Calu3 (cell line): ENCODE results near the gene SCUBE3. TPM values are rescaled to one million over a fixed set of nuclear protein-coding genes. Genes with fewer than 3 reads are reported as not detected.

Experiments
- BruUV-seq: library from RNA; stranded (reverse); fragments of 400-500 nt; replicated peaks from 2 replicates; lab custom pipeline; 2021; lab: Mats Ljungman, UMichigan
- CTCF ChIA-PET: fragments of 300-600 bp; sonication (Branson Sonifier 250); formaldehyde crosslinking; loops from one replicate; lab custom pipeline; 2022; ENCODE audit warnings: antibody characterized with exemption; lab: Charles Lee
- DNase-seq: peaks from one replicate; pipeline ENCODE4 v3.0.0; 2022
- H3K27ac Mint-ChIP-seq: one replicate; pipeline ENCODE4 v1.8.0; 2022; ENCODE audit warnings: mixed read lengths; ENCODE audit not compliant: unreplicated experiment
- H3K27me3 Mint-ChIP-seq: one replicate; pipeline ENCODE4 v1.8.0; 2022; ENCODE audit warnings: mixed read lengths; ENCODE audit not compliant: unreplicated experiment
- H3K36me3 Mint-ChIP-seq: one replicate; pipeline ENCODE4 v1.8.0; 2022; ENCODE audit warnings: mild to moderate bottlenecking, moderate library complexity, mixed read lengths; ENCODE audit not compliant: insufficient read depth, unreplicated experiment
- H3K4me1 Mint-ChIP-seq: one replicate; pipeline ENCODE4 v1.8.0; 2022; ENCODE audit warnings: mild to moderate bottlenecking, low read depth, mixed read lengths; ENCODE audit not compliant: unreplicated experiment
- H3K4me3 Mint-ChIP-seq: one replicate; pipeline ENCODE4 v1.8.0; 2022; ENCODE audit warnings: mild to moderate bottlenecking, low read depth, moderate library complexity, mixed read lengths; ENCODE audit not compliant: unreplicated experiment
- H3K9me3 Mint-ChIP-seq: one replicate; pipeline ENCODE4 v1.8.0; 2022; ENCODE audit warnings: low read depth, mixed read lengths; ENCODE audit not compliant: unreplicated experiment
- intact Hi-C: fragments of 100-400 bp; cut with micrococcal nuclease; formaldehyde crosslinking; loops from one replicate; pipeline ENCODE4 v1.10.0; 2022; ENCODE audit not compliant: unreplicated experiment
- total RNA-seq: library from RNA; stranded (reverse); gene quantifications from 2 replicates; pipeline ENCODE4 v1.2.3, GENCODE V29; 2022
- TF ChIP-seq, protein P1 (sequence below): fragments of 200-600 bp; IDR thresholded peaks from one replicate; pipeline ENCODE4 v1.8.0; 2022; ENCODE audit warnings: antibody characterized with exemption; ENCODE audit not compliant: unreplicated experiment

The SCUBE3 gene
- total RNA-seq, 1 experiment from 2014 or later: 0.47 TPM

DNA sequence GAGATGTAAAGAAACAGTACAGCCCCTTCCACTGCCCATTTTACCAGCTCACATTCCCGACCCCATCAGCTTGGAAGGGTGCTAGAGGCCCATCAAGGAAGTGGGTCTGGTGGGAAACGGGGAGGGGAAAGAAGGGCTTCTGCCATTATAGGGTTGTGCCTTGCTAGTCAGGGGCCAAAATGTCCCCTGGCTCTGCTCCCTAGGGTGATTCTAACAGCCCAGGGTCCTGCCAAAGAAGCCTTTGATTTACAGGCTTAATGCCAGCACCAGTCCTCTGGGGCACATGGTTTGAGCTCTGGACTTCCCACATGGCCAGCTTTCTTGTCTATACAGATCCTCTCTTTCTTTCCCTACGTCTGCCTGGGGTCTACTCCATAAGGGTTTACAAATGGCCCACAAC, 35.2 kb downstream of the SCUBE3 start:
- Mint-ChIP-seq H3K27me3 (no peaks in the 10 kb centered on the region), H3K27ac (no peak overlapping the region), H3K36me3 (peaks cover 4% of the 10 kb centered on the region), H3K4me1 (no peaks in the 10 kb centered on the region), H3K9me3 (no peaks in the 10 kb centered on the region), H3K4me3 (no peak overlapping the region)
- CTCF ChIA-PET: no interaction called here
- no peak for DNase-seq
- no TSS peak for BruUV-seq
- intact Hi-C loops: no loop called here
- TF ChIP-seq, protein P1, sequence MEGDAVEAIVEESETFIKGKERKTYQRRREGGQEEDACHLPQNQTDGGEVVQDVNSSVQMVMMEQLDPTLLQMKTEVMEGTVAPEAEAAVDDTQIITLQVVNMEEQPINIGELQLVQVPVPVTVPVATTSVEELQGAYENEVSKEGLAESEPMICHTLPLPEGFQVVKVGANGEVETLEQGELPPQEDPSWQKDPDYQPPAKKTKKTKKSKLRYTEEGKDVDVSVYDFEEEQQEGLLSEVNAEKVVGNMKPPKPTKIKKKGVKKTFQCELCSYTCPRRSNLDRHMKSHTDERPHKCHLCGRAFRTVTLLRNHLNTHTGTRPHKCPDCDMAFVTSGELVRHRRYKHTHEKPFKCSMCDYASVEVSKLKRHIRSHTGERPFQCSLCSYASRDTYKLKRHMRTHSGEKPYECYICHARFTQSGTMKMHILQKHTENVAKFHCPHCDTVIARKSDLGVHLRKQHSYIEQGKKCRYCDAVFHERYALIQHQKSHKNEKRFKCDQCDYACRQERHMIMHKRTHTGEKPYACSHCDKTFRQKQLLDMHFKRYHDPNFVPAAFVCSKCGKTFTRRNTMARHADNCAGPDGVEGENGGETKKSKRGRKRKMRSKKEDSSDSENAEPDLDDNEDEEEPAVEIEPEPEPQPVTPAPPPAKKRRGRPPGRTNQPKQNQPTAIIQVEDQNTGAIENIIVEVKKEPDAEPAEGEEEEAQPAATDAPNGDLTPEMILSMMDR: no peak

DNA sequence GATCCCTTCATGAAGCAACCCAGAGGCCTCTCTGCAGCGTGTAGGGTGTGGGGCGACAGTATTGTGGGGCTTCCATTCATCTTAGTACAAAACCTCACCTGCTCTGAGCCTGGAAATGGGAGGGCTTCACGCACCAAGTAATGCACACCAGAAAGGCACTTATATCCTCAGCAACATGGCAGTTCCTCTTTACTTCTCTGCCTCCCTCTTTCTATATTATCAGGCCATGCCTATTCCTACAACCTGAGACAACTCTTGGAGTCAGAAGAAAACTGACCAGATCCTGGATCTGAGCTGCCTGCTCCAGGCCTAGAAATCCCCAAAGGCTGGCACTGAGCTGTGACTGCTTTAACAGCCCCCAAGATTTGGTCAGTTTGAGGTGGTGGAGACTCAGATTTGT, 38.2 kb downstream of the SCUBE3 start:
- no peaks in the 10 kb centered on the region for H3K4me1 Mint-ChIP-seq
- no peaks in the 10 kb centered on the region for H3K27me3 Mint-ChIP-seq
- no peak overlapping the region for H3K27ac Mint-ChIP-seq
- CTCF ChIA-PET: interaction anchor here (0.6 kb wide), 2 partner anchors 93 to 176 kb away, joined by 3 read pairs; no protein-coding TSS in a partner anchor
- peaks cover 4% of the 10 kb centered on the region for H3K36me3 Mint-ChIP-seq
- no TSS peak for BruUV-seq
- H3K4me3 Mint-ChIP-seq: no peak overlapping the region
- intact Hi-C loops: no loop called here
- no peaks in the 10 kb centered on the region for H3K9me3 Mint-ChIP-seq
- no peak for DNase-seq
- TF ChIP-seq, protein P1: no peak

DNA sequence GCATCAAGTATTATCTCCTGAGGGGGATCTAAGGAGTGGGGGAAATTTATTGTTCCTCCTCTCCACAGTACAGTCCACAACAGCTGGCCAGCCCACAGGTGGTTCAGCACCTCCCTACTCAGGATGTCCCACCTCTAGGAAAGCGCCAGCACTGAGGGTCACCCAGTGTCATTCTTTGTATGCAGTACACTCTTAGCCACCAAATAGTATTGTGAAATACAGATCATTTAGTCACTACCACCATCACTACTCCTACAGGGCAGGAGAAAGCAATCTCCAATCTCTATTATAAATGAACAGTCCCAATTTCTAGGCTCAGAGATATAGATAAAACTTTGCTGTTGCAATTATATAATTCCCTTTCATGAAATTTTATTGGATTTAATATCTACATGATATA, 39.5 kb downstream of the SCUBE3 start:
- BruUV-seq: no TSS peak
- Mint-ChIP-seq H3K4me3 (no peak overlapping the region), H3K9me3 (no peaks in the 10 kb centered on the region), H3K27me3 (no peaks in the 10 kb centered on the region), H3K27ac (no peak overlapping the region), H3K4me1 (no peaks in the 10 kb centered on the region), H3K36me3 (peaks cover 5% of the 10 kb centered on the region)
- no peak for DNase-seq
- CTCF ChIA-PET: no interaction called here
- intact Hi-C loops: no loop called here
- TF ChIP-seq, protein P1: no peak

DNA sequence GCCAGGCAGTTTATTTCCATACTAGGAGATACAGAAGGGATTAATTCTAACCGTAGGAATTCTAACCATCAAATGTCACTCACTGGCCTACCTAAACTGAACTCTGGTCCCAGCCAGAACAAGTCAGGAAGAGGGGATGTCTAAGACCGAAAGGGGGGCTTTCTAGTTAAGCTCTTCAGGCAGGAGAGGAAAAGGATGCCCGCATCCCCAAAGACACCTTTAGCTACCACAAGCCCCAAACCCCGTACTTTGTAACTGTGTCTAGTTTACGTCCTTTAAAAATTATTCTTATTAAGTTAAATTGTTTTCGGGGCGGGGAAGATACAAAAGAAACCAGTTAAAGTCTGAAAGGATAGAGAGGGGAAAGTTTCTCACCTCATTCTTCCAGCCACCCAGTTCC, 44.6 kb downstream of the SCUBE3 start:
- BruUV-seq: TSS peak; percentile 67
- TF ChIP-seq, protein P1: no peak
- CTCF ChIA-PET: interaction anchor here (0.5 to 2.2 kb wide), 11 partner anchors 13 to 1001 kb away, joined by 3 to 11 read pairs (median 5); partner anchors contain the start of gene TAF11
- Mint-ChIP-seq H3K4me3 (peak overlapping the region; percentile 98), H3K9me3 (no peaks in the 10 kb centered on the region), H3K4me1 (peaks cover 32% of the 10 kb centered on the region), H3K27me3 (no peaks in the 10 kb centered on the region), H3K36me3 (peaks cover 29% of the 10 kb centered on the region), H3K27ac (peak overlapping the region; percentile 99)
- DNase-seq: no peak
- intact Hi-C loops: no loop called here
